Nephron (organoid): Measurements from ENCODE around the gene GLA.
A peak's percentile ranks its signal among the peaks of the same experiment; 100 is the strongest.

ENCODE experiments used
- H3K27ac Mint-ChIP-seq, 3 experiments: 2 replicates each; pipeline ENCODE4 v1.8.0; 2020; ENCODE audit warnings: mixed read lengths in 3 of 3, mild to moderate bottlenecking in 2 of 3, moderate library complexity in 1 of 3
- H3K27me3 Mint-ChIP-seq: 2 replicates; pipeline ENCODE4 v1.8.0; 2021; ENCODE audit warnings: low read depth, mild to moderate bottlenecking, moderate library complexity, mixed read lengths
- H3K36me3 Mint-ChIP-seq: 2 replicates; pipeline ENCODE4 v1.8.0; 2020; ENCODE audit warnings: low read depth, mixed read lengths
- H3K4me1 Mint-ChIP-seq: 2 replicates; pipeline ENCODE4 v1.8.0; 2020; ENCODE audit warnings: mixed read lengths
- H3K4me3 Mint-ChIP-seq, 3 experiments: 2 replicates each; pipeline ENCODE4 v1.8.0; 2020; ENCODE audit warnings: mild to moderate bottlenecking in 3 of 3, mixed read lengths in 3 of 3, moderate library complexity in 2 of 3
- H3K9me3 Mint-ChIP-seq: 2 replicates; pipeline ENCODE4 v1.8.0; 2020; ENCODE audit warnings: mixed read lengths
- CTCF ChIP-seq, 3 experiments: fragments of 200-600 bp; sonication (generic); IDR thresholded peaks; one replicate each; pipeline ENCODE4 v1.5.0; 2021; ENCODE audit warnings: antibody characterized with exemption in 3 of 3; ENCODE audit not compliant: unreplicated experiment in 3 of 3

The GLA gene

GRCh38 chrX:101409043-101409442 lies 1.3 kb upstream of the GLA start:
- Mint-ChIP-seq H3K4me3 (peak overlapping the region; percentile 94 to 98 (median 94)), H3K27ac (peak overlapping the region; percentile 78 to 97 (median 93)), H3K9me3 (peaks cover 10% of the 10 kb centered on the region), H3K36me3 (peaks cover 18% of the 10 kb centered on the region), H3K27me3 (no peaks in the 10 kb centered on the region), H3K4me1 (peaks cover 22% of the 10 kb centered on the region)
- no peak for TF ChIP-seq CTCF (IDR thresholded peaks at IDR 0.05; ENCODE audit: unreplicated experiment in 3 of 3)

GRCh38 chrX:101408532-101408841 lies 762 bp upstream of the GLA start:
- peaks cover 10% of the 10 kb centered on the region for H3K9me3 Mint-ChIP-seq
- peaks cover 22% of the 10 kb centered on the region for H3K4me1 Mint-ChIP-seq
- peak overlapping the region; percentile 94 to 98 (median 94) for H3K4me3 Mint-ChIP-seq
- H3K27me3 Mint-ChIP-seq = no peaks in the 10 kb centered on the region
- no peak for TF ChIP-seq CTCF (IDR thresholded peaks at IDR 0.05; ENCODE audit: unreplicated experiment in 3 of 3)
- peaks cover 21% of the 10 kb centered on the region for H3K36me3 Mint-ChIP-seq
- peak overlapping the region; percentile 93 to 97 (median 97) for H3K27ac Mint-ChIP-seq

GRCh38 chrX:101407167-101407747 lies 468 bp downstream of the GLA start:
- Mint-ChIP-seq H3K27ac (peak overlapping the region; percentile 93 to 97 (median 97)), H3K4me3 (peak overlapping the region; percentile 94 to 98 (median 94)), H3K27me3 (no peaks in the 10 kb centered on the region), H3K9me3 (peaks cover 10% of the 10 kb centered on the region), H3K36me3 (peaks cover 17% of the 10 kb centered on the region), H3K4me1 (peaks cover 22% of the 10 kb centered on the region)
- no peak for TF ChIP-seq CTCF (IDR thresholded peaks at IDR 0.05; ENCODE audit: unreplicated experiment in 3 of 3)

- Mint-ChIP-seq H3K27me3 (no peaks in the 10 kb centered on the region), H3K4me1 (no peaks in the 10 kb centered on the region)
- TF ChIP-seq CTCF (IDR thresholded peaks at IDR 0.05; ENCODE audit: unreplicated experiment in 3 of 3) = no peak
These were observed 7.9 kb downstream of the GLA start for GRCh38 chrX:101399825-101400224.

GRCh38 chrX:101398694-101399093 lies 9.0 kb downstream of the GLA start:
- H3K27ac Mint-ChIP-seq = no peak overlapping the region
- H3K4me1 Mint-ChIP-seq = no peaks in the 10 kb centered on the region
- no peak for TF ChIP-seq CTCF (IDR thresholded peaks at IDR 0.05; ENCODE audit: unreplicated experiment in 3 of 3)
- H3K36me3 Mint-ChIP-seq = peaks cover 31% of the 10 kb centered on the region
- no peaks in the 10 kb centered on the region for H3K27me3 Mint-ChIP-seq
- H3K9me3 Mint-ChIP-seq = peaks cover 8% of the 10 kb centered on the region
- H3K4me3 Mint-ChIP-seq = no peak overlapping the region

More at GRCh38 chrX:101399825-101400224, 7.9 kb downstream of the GLA start:
- no peak overlapping the region for H3K27ac Mint-ChIP-seq
- no peak overlapping the region for H3K4me3 Mint-ChIP-seq
- H3K36me3 Mint-ChIP-seq = peaks cover 33% of the 10 kb centered on the region
- peaks cover 8% of the 10 kb centered on the region for H3K9me3 Mint-ChIP-seq

- no peak for TF ChIP-seq CTCF (IDR thresholded peaks at IDR 0.05; ENCODE audit: unreplicated experiment in 3 of 3)
- peaks cover 37% of the 10 kb centered on the region for H3K36me3 Mint-ChIP-seq
- peaks cover 8% of the 10 kb centered on the region for H3K9me3 Mint-ChIP-seq
- H3K4me3 Mint-ChIP-seq = no peak overlapping the region
- H3K4me1 Mint-ChIP-seq = no peaks in the 10 kb centered on the region
- no peak overlapping the region for H3K27ac Mint-ChIP-seq
- no peaks in the 10 kb centered on the region for H3K27me3 Mint-ChIP-seq
These were observed 9.9 kb downstream of the GLA start for GRCh38 chrX:101397779-101398178.
